OCI-LY1 (cell line): ENCODE measurements around the gene BABAM2.

Experiments
- H2AFZ ChIP-seq: fragments of 200-600 bp; sonication (generic), shearing (Covaris generic); 2 replicates; pipeline ENCODE4 v1.6.0; 2014; ENCODE audit warnings: antibody characterized with exemption, mild to moderate bottlenecking, low read length
- H3F3A ChIP-seq: fragments of 200-600 bp; sonication (generic), shearing (Covaris generic); 2 replicates; pipeline ENCODE4 v1.6.0; 2014; ENCODE audit warnings: mild to moderate bottlenecking, antibody characterized with exemption, low read length, moderate library complexity; ENCODE audit not compliant: insufficient read depth
- H3K27ac ChIP-seq: fragments of 200-600 bp; sonication (generic); 2 replicates; pipeline ENCODE4 v1.5.1; 2014; ENCODE audit warnings: low read length, mixed run types, mild to moderate bottlenecking, low read depth; ENCODE audit not compliant: poor library complexity, severe bottlenecking
- H3K27me3 ChIP-seq: fragments of 200-600 bp; sonication (generic); 2 replicates; pipeline ENCODE4 v1.6.0; 2014; ENCODE audit warnings: antibody characterized with exemption, mild to moderate bottlenecking, low read length, moderate library complexity; ENCODE audit not compliant: insufficient read depth
- H3K36me3 ChIP-seq: fragments of 200-600 bp; sonication (generic); 2 replicates; pipeline ENCODE4 v1.6.1; 2014; ENCODE audit warnings: mild to moderate bottlenecking, antibody characterized with exemption, low read length, moderate library complexity, mixed read lengths; ENCODE audit not compliant: insufficient read depth
- H3K4me1 ChIP-seq: fragments of 200-600 bp; sonication (generic); 2 replicates; pipeline ENCODE4 v1.5.1; 2014; ENCODE audit warnings: mild to moderate bottlenecking, low read length, moderate library complexity; ENCODE audit not compliant: insufficient read depth, severe bottlenecking
- H3K4me2 ChIP-seq: fragments of 200-600 bp; sonication (generic), shearing (Covaris generic); 2 replicates; pipeline ENCODE4 v1.6.1; 2014; ENCODE audit warnings: low read length
- H3K4me3 ChIP-seq: fragments of 200-600 bp; sonication (generic); 2 replicates; pipeline ENCODE4 v1.5.1; 2014; ENCODE audit warnings: low read length, low read depth, mild to moderate bottlenecking, mixed read lengths; ENCODE audit not compliant: poor library complexity, severe bottlenecking
- H3K79me2 ChIP-seq: fragments of 200-600 bp; shearing (Covaris generic); 2 replicates; pipeline ENCODE4 v1.6.1; 2016; ENCODE audit warnings: mixed run types, low read length, mixed read lengths; ENCODE audit not compliant: insufficient read depth
- H3K9ac ChIP-seq: fragments of 200-600 bp; sonication (generic), shearing (Covaris generic); 2 replicates; pipeline ENCODE4 v1.6.1; 2014; ENCODE audit warnings: mild to moderate bottlenecking, low read length, mixed read lengths
- H3K9me2 ChIP-seq: fragments of 200-600 bp; sonication (generic), shearing (Covaris generic); 2 replicates; pipeline ENCODE4 v1.6.1; 2014; ENCODE audit warnings: low read depth, mild to moderate bottlenecking, low read length, mixed read lengths
- H3K9me3 ChIP-seq: fragments of 200-600 bp; shearing (Covaris generic); 2 replicates; pipeline ENCODE4 v1.6.1; 2014; ENCODE audit warnings: low read length, mixed read lengths
- H4K20me1 ChIP-seq: fragments of 200-600 bp; sonication (generic), shearing (Covaris generic); 2 replicates; pipeline ENCODE4 v1.6.0; 2016; ENCODE audit warnings: mild to moderate bottlenecking, low read length; ENCODE audit not compliant: insufficient read depth
- EZH2 ChIP-seq: fragments of 200-600 bp; sonication (generic), shearing (Covaris generic); IDR thresholded peaks from 2 replicates; pipeline ENCODE4 v1.8.0; 2017; ENCODE audit warnings: borderline replicate concordance, mixed run types, mild to moderate bottlenecking, antibody characterized with exemption, low read length, moderate library complexity, mixed read lengths
- TF ChIP-seq, protein P1 (sequence below): fragments of 200-600 bp; sonication (generic), shearing (Covaris generic); IDR thresholded peaks from 2 replicates; pipeline ENCODE4 v1.5.1; 2017; ENCODE audit warnings: mild to moderate bottlenecking, antibody characterized with exemption, low read length, moderate library complexity, mixed read lengths

Gene BABAM2

DNA sequence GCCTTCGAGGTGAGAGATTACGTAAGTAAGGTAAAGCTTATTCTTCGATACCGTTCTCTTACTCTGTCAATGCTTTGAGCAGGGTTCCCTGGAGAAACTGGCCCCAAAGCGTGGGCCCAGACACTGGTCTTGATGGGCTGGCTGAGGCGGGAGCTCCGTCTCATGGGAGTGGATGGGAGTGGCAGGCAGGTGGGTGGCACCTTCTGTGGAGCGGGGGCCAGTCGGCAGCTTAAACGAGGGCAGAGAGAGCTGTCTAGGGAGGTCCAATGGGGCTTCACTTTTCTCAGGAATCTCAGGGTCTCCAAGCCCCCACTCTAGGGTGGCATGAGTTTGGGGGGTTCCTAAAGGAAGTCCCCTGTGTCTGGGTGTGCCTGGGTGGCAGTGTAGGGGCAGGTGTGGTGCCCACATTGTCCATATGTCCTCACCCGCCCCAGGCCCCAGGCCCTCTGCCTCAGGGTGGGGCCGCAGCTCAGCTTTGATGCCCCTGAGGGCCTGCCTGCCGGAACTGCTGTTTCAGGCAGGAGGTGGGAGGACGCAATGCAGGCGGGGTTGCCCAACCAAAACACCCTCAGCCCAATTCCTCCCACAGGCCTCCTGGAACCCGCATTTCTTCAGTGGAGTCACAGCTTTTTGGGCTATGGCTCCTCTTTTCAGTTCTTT is 469.7 kb downstream of the BABAM2 start:
- Histone ChIP-seq H3K36me3 (no peaks in the 10 kb centered on the region), H3F3A (no peaks in the 10 kb centered on the region), H3K4me2 (no peak overlapping the region), H3K79me2 (no peaks in the 10 kb centered on the region), H3K27ac (no peak overlapping the region), H4K20me1 (no peaks in the 10 kb centered on the region), H3K9me3 (no peaks in the 10 kb centered on the region), H3K9me2 (no peaks in the 10 kb centered on the region), H2AFZ (no peak overlapping the region), H3K4me3 (no peak overlapping the region), H3K27me3 (no peaks in the 10 kb centered on the region), H3K9ac (no peak overlapping the region), H3K4me1 (no peaks in the 10 kb centered on the region)
- TF ChIP-seq, protein P1, sequence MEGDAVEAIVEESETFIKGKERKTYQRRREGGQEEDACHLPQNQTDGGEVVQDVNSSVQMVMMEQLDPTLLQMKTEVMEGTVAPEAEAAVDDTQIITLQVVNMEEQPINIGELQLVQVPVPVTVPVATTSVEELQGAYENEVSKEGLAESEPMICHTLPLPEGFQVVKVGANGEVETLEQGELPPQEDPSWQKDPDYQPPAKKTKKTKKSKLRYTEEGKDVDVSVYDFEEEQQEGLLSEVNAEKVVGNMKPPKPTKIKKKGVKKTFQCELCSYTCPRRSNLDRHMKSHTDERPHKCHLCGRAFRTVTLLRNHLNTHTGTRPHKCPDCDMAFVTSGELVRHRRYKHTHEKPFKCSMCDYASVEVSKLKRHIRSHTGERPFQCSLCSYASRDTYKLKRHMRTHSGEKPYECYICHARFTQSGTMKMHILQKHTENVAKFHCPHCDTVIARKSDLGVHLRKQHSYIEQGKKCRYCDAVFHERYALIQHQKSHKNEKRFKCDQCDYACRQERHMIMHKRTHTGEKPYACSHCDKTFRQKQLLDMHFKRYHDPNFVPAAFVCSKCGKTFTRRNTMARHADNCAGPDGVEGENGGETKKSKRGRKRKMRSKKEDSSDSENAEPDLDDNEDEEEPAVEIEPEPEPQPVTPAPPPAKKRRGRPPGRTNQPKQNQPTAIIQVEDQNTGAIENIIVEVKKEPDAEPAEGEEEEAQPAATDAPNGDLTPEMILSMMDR: no peak
- TF ChIP-seq EZH2: no peak

DNA sequence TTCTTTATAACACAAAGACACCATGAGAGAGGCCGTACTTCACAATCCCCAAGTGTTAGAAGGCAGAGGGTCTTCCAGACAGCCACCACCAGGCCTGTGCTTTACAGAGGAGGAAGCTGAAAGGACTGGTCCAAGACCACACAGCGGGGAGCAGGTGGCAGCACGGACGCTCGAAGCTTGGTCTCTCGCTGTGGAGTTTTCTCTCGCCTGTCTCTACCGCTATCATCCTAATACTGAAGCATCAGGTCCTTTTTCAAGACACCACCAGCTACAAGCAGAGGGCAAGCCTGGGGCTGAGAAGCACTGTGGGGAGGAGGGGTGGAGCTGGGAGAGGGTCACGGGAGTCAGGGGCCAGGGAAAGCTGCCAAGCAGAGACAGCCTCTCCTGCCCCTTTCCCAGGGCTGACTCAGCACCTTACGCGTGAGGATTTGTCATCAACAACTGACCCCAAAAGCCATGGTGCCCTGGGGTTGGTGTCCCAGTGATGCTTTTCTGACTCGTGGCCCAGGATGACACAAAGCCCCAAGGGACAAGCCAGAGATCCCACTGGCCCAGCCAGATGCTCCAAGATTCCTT is 470.3 kb downstream of the BABAM2 start:
- no peak overlapping the region for H3K27ac ChIP-seq
- no peaks in the 10 kb centered on the region for H3K36me3 ChIP-seq
- H3K9me2 ChIP-seq: no peaks in the 10 kb centered on the region
- no peak overlapping the region for H3K9ac ChIP-seq
- H3K9me3 ChIP-seq: no peaks in the 10 kb centered on the region
- no peak overlapping the region for H3K4me3 ChIP-seq
- no peaks in the 10 kb centered on the region for H3K27me3 ChIP-seq
- H3K79me2 ChIP-seq: no peaks in the 10 kb centered on the region
- no peak overlapping the region for H3K4me2 ChIP-seq
- no peak overlapping the region for H2AFZ ChIP-seq
- H3F3A ChIP-seq: no peaks in the 10 kb centered on the region
- H4K20me1 ChIP-seq: no peaks in the 10 kb centered on the region
- TF ChIP-seq, protein P1: no peak
- TF ChIP-seq EZH2: no peak
- no peaks in the 10 kb centered on the region for H3K4me1 ChIP-seq

DNA sequence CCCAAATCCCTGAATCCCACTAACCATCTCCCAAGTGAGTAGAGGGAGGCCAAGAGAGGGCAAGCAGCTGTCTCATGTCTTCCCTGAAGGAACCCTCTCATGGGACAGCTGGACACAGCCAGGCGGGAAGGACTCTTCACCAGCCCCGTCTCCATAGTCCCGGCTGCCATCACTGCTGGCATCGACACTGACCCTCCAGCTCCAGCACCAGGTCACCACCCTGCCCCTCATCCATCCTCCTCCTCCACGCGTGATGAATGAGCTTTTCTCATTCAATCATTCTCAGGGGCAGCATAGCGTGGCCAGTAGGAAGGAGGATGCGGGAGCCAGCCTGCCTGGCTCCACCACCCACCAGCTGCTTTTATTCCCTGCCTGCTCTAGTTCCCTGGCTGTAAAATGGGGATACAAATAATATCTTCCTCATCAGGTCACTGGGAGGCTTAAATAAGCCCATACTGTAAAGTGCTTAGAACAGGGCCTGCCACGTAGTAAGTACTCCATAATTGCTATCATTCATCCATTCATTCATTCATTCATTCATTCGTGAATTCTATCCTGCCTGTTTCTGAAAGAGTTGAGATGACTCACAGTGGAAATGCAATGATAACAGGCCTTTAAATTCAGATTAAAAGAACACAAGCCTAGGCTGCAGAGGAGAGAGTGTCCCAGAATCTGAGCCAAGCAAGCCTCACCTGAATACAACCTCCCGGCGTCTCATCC is 471.6 kb downstream of the BABAM2 start:
- H3K4me2 ChIP-seq: no peak overlapping the region
- no peaks in the 10 kb centered on the region for H3K9me3 ChIP-seq
- no peaks in the 10 kb centered on the region for H3K79me2 ChIP-seq
- H4K20me1 ChIP-seq: no peaks in the 10 kb centered on the region
- no peaks in the 10 kb centered on the region for H3K27me3 ChIP-seq
- H3K4me1 ChIP-seq: no peaks in the 10 kb centered on the region
- TF ChIP-seq, protein P1: no peak
- TF ChIP-seq EZH2: no peak
- H3F3A ChIP-seq: no peaks in the 10 kb centered on the region
- no peaks in the 10 kb centered on the region for H3K9me2 ChIP-seq
- H3K4me3 ChIP-seq: no peak overlapping the region
- no peaks in the 10 kb centered on the region for H3K36me3 ChIP-seq
- no peak overlapping the region for H2AFZ ChIP-seq
- H3K27ac ChIP-seq: no peak overlapping the region
- no peak overlapping the region for H3K9ac ChIP-seq
